ENCODE measurements around the gene ANKRD40.

DNA sequence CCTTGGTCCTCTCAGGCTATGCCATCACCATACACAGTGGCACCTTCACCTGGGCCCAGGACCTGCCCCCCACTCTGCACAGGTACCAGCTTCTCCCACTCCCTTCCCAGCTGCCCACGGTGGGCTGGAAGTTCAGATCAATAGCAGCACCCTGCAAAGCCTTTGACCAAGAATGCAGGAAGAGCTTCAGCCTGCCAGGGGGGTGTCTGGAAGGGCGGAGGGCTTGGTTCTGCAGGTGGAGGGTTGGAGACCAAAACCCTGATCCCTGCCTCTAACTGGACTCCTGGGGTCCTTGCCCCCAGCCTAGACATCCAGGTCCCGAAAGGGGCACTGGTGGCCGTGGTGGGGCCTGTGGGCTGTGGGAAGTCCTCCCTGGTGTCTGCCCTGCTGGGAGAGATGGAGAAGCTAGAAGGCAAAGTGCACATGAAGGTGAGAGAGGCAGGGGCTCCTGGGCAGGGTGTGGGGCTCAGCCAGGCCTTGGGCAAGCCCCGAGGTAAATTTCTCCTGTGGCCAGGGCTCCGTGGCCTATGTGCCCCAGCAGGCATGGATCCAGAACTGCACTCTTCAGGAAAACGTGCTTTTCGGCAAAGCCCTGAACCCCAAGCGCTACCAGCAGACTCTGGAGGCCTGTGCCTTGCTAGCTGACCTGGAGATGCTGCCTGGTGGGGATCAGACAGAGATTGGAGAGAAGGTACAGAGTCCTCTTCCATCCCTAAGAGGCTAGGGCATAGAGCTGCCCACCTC, 38.7 kb downstream of the ANKRD40 start:
- TF ChIP-seq POLR2A (IDR thresholded peaks at IDR 0.05) (no peak), POLR2AphosphoS5 (IDR thresholded peaks at IDR 0.05) (no peak)
- TF ChIP-seq, protein P1, sequence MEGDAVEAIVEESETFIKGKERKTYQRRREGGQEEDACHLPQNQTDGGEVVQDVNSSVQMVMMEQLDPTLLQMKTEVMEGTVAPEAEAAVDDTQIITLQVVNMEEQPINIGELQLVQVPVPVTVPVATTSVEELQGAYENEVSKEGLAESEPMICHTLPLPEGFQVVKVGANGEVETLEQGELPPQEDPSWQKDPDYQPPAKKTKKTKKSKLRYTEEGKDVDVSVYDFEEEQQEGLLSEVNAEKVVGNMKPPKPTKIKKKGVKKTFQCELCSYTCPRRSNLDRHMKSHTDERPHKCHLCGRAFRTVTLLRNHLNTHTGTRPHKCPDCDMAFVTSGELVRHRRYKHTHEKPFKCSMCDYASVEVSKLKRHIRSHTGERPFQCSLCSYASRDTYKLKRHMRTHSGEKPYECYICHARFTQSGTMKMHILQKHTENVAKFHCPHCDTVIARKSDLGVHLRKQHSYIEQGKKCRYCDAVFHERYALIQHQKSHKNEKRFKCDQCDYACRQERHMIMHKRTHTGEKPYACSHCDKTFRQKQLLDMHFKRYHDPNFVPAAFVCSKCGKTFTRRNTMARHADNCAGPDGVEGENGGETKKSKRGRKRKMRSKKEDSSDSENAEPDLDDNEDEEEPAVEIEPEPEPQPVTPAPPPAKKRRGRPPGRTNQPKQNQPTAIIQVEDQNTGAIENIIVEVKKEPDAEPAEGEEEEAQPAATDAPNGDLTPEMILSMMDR (IDR thresholded peaks at IDR 0.05): no peak

Data from transverse colon (tissue), 4 donors.